Activated T-cell treated with anti-CD3 and anti-CD28 coated beads, Interleukin-2, amount 50 U/mL, for 48 hours (primary cell): Measurements from ENCODE around the gene MBD3L5.
"Not testable (repeated sequence)": the region's sequence is repeated elsewhere in the genome, so short reads cannot be mapped to it uniquely, and the experiment has no call there.

Experiments
- DNase-seq, 2 experiments: peaks; one replicate each; pipeline ENCODE4 v3.0.0-alpha.2; 2020

Gene MBD3L5

DNA sequence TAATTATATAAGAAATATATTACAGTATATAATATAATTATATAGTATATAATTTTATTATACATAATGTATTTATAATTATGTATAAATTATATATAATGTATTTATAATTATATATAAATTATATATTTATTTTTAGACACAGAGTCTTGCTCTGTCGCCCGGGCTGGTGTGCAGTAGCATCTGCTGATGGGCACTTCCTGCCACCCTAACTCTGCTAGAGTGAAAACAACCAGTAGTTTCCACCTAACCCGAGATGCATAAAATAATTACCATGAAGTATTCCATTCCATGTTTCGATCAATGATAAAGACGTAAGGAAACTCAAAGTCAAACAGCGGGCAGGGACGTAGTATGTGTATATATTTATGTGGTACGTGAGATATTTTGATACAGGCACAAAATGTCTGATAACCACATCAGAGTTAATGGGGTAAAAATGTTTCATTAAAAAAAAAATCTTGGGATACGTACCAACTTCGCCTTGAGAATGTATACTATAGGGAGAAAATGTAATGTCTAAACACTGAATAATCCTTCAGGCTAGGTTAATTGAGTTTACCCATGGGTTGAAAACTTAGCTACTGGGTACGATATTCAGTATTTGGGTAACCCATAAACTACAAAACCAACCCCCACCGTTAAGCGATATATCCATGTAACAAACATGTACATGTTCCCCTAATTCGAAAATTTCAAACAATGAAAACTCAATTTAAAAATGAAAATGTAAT lies 24.4 kb downstream of the MBD3L5 start:
- not testable (repeated sequence) for DNase-seq

DNA sequence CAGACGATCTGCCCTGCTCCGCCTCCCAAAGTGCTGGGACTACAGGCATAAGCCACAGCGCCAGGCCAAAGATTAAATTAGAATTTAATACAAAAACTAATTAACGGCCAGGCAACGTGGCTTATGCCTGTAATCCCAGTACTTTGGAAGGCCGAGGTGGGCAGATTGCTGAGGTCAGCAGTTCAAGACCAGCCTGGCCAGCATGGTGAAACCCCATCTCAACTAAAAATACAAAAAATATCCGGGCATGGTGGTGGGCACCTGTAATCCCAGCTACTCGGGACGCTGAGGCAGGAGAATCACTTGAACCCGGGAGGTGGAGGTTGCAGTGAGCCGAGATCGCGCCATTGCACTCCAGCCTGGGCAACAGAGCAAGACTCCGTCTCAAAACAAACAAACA lies 25.3 kb downstream of the MBD3L5 start:
- DNase-seq = not testable (repeated sequence)

DNA sequence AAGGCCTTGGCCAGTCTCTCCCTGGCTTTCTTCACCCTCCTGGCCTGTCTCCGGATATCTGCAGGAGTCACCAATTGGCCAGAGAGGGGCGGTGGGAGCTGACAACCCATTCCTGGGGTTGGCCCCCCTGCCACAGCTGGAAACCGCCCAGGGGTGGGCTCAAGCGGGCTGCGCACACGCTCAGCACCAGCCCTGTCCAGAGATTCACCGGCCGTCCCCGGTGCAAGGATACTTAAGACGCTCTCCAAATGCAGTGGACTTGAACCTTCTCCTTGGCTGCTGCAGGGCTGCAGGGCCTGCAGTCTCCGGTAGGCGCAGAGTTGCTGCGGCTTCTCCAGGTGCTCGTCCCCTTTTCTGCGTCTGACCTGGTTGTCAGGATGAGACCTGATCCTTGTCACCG lies 26.0 kb downstream of the MBD3L5 start:
- DNase-seq = not testable (repeated sequence)

DNA sequence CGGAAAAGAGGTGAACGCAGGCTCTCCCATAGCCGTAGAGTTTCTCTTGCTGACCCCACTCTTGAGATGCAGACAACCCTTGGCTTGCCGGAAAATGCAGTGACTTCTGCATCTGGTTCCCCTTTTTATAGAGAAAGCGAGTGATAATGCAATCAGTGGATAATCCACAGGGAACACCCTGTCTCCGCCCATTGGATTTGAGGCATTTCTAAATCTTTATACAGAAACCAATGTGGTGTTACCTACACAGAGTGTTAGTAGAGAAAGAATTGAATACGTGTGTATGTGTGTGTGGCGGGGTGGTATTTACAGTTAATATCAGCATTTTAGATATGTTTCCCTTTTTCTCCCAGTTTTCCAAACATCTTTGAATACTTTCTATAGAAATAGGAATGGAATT lies 28.2 kb downstream of the MBD3L5 start, which contains the start of gene MBD3L3:
Gene MBD3L3 (minus strand): TSS at position 101 of the 400 bp plus-strand sequence. CDS start 71 bp downstream, at position 30.
- not testable (repeated sequence) for DNase-seq

DNA sequence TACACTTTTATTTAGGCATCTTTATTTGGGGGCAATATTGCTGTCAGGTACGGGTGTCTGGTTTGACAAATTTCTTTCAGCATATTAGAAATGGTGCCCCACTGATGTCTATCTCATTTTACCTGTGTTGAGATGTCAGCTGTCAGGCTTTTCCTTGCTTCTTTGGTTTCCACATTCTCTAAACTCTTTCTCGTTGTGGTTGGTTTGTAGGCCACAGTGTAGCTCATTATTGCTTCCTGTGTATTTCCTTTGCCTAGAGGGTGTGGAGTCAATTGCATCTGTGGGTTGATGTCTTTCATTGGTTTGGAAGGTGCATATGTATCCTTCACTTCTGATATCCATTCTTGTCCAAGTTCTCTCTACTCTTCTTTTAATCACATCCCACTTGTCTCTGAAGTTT lies 29.6 kb downstream of the MBD3L5 start:
- DNase-seq = not testable (repeated sequence)

DNA sequence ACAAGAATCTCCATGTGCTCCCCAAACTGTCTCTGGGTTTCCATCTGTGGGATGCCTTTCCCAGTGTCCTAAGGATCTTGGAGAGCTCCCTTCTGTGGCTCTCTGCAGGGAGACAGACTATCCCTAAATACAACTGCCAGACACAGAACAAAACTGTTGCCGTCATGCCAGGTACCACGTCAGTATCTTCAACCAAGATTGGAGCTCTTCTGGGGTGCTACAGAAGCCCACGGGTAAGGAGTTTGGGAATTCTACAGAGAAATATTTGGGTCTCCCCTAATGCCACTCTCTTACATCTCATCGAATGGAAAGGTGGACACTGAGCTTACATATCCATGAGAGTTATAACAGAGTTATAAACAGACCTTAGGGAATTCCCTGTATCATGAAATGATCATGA lies 33.0 kb downstream of the MBD3L5 start:
- no peak for DNase-seq

DNA sequence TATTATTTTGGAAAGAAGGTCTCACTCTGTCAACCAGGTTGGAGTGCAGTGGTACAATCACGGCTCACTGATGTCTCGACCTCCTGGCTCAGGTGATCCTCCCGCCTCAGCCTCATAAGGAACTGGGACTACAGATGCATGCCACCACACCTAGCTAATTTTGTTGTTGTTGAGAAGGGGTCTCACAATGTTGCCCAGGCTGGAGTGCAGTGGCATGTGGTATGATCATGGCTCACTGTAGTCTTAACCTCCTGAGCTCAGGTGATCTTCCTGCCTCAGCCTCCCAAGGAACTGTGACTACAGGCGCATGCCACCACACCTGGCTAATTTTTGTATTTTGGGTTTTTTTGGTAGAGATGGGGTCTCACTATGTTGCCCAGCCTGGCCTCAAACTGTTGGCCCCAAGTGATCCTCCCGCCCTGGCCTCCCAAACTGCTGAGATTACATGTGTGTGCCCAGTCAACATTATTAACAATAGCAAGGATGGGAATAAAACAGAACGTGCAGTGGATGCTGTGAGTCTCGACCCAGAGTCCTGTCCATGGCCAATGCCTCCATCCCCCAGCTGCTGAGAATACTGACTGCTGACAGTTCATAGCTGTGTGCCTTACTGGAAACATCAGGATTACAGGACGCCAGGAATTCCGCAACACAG lies 33.5 kb downstream of the MBD3L5 start:
- no peak for DNase-seq

DNA sequence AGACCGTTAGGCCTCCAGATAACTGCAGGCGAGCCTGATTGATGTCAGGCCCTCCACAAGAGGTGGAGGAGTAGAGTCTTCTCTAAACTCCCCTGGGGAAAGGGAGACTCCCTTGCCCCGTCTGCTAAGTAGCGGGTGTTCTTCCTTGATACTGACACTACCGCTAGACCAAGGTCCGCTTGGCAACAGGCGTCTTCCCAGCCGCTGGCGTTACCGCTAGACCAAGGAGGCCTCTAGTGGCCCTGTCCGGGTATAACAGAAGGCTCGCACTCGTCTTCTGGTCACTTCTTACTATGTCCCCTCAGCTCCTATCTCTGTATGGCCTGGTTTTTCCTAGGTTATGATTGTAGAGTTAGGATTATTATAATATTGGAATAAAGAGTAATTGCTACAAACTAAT lies 36.7 kb downstream of the MBD3L5 start:
- not testable (repeated sequence) for DNase-seq

DNA sequence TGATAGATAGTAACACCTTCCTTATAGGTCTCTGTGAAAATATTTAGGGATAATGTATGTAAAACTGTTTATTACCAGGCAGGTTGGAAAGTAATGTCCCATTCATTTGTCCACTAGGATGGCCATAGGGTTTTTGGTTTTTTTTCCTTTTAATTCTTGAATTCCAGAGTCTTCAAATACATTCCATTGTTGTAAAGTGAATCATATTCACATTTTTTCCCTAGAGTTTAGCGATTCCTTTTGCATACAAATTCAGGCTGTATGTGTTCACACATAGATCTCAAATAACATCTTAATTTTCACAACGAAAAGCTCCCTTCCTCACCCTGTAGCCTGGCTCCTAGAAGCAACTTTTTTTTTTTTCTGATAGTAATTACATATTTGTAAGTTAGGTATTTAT lies 37.3 kb downstream of the MBD3L5 start:
- no peak for DNase-seq

DNA sequence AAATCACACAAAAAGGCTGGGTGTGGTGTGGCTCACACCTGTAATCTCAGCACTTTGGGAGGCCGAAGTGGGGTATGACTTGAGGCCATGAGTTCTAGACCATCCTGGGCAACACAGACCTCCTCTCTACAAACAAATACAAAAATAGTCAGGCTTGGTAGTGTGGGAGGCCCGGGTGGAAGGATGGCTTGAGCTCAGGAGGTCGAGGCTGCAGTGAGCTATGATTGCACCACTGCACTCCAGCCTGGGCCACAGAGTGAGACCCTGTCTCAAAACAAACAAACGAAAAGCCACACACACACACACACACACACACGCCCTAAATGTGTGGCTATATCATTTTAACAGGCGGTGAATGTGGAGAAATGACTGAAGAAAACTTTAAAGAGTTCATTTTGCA lies 38.2 kb downstream of the MBD3L5 start:
- no peak for DNase-seq

DNA sequence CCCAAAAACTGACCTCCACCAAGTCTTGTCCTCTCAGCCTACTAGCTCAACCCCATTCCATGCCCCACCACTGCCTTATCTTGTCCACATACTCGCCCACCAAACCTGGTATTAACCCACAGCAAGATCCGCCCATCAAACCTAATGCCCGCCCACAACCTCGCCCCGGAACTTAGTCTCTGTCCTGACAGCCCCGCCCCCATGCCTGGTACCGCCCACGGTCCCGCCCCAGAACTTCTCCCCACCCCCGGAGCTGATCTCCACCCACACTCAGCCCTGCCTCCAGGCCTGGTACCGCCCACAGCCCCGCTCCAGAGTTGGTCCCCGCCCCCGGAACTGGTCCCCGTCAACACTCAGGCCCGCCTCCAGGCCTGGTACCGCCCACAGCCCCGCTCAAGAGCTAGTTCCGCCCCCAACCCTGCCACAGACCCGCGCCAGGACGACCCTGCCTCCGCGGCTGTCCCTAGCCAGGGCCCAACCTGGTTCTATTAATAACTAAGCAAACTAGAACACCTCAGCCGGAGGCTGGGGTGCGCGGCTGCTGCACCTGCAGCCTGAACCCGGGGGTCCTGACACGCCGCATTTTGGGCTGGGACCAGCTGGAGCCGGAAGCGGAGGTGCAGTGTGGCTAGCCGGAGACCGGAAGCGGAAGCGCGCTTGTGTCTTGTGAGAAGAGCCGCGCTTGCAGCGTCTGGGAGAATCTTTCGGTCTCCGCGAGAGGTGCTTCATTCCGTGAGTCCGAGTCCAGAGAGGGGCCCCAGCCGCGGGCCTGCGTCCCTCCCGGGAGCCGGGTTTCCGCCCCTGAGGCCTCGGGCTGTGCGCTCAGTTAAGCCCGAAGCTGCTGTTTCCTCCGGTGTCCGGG lies 38.9 kb downstream of the MBD3L5 start, which contains the start of gene ZNF557:
Gene ZNF557 (plus strand): TSS at position 662 of the 862 bp plus-strand sequence. CDS start 5,372 bp downstream, outside the sequence.
- DNase-seq = peak; percentile 96 to 98

DNA sequence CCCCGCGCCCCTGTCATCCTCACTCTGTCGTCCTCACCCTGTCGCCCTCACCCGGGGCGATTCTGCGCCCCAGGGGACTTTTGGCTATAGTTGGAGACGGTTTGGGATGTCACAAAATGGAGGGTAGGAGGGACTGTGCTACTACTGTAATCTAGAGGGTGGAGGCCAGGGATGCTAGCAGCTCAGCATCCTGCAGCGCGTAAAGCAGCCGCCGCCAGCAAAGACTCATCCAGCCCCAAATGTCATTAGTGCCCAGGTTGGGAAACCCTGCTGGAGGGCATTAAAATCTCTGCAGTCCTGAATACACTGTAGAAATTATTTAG lies 39.5 kb downstream of the MBD3L5 start:
- no peak for DNase-seq

DNA sequence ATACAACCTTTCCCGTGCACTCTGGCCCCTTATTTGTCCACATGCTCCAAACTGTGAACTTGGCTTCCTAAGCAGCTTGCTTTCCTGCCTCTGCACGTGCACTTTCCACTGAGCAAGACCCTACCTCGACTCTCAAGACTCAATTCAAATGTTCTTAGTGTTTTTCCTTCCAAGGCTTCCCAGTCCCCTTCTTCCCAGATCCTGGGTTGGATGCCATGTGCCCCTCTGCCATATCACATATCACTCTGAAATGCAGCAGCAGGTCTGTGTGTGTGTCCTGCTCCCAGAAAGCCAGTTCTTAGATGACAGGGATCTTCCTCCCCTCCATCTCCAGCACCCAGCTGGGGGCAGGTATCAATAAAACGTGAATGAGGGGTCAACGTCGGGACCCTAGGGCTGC lies 42.2 kb downstream of the MBD3L5 start:
- DNase-seq = no peak

DNA sequence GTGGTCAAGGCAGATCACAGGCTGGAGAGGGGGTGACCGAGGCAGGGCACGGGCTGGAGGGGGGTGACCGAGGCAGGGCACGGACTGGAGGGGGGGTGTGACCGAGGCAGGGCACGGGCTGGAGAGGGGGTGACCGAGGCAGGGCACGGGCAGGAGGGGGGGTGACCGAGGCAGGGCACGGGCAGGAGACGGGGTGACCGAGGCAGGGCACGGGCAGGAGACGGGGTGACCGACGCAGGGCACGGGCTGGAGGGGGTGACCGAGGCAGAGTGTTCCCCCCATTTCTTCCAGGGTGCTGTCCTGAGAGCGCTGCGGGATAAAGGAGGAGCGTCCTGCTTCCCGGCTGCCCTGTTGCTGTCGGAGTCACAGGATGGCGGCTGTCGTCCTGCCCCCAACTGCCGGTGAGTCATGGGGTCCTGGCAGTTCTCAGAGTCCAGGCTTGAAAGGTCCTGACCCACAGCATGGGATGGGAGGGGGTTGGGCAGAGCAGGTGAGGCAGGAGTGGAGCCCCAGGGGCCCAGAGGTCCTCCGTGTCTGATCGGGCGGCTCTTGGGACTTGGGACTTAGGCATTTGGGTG lies 44.4 kb downstream of the MBD3L5 start:
- no peak for DNase-seq

DNA sequence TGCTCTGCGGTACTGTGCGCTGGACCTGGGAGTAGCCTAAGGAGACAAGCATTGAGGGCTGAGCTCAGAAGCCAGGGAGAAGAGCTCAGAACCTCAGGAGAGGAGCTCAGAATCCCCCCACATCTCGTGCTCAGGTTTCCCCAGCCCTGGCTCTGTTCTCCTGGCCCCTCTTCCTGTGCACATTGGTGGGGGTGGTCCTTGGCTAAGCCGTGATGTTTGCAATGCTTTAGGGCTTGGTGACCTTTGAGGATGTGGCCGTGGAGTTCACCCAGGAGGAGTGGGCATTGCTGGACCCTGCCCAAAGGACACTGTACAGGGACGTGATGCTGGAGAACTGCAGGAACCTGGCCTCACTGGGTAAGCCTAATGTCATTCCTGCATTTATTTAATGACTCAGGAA lies 45.8 kb downstream of the MBD3L5 start:
- no peak for DNase-seq

DNA sequence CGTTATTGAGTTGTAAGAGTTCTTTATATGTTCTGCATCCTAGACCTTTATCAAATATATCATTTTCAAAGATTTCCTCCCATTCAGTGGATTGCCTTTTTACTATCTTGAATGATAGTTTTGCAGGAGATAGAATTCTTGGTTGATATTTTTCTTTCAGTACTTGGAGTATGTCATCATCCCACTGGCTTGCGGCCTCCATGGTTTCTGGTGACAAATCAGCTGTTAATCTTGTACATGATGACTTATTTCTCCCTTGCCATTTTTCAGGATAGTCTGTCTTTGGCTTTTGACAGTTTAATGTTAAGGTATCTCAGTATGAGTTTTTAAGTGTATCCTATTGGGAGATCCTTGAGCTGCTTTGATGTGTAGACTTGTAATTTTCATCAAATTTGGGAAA lies 47.6 kb downstream of the MBD3L5 start:
- peak in 1 of 2 experiments; percentile 5 for DNase-seq
